ENCODE measurements around the gene SIGLEC11.
A peak's percentile ranks its signal among the peaks of the same experiment; 100 is the strongest.
"Not testable (repeated sequence)": the region's sequence is repeated elsewhere in the genome, so short reads cannot be mapped to it uniquely, and the experiment has no call there.

SIGLEC11 gene

GRCh38 chr19:49924881-49925210 is 36.1 kb downstream of the SIGLEC11 start:
- DNase-seq (ENCODE audit: low read depth), result not testable (repeated sequence)

DNA sequence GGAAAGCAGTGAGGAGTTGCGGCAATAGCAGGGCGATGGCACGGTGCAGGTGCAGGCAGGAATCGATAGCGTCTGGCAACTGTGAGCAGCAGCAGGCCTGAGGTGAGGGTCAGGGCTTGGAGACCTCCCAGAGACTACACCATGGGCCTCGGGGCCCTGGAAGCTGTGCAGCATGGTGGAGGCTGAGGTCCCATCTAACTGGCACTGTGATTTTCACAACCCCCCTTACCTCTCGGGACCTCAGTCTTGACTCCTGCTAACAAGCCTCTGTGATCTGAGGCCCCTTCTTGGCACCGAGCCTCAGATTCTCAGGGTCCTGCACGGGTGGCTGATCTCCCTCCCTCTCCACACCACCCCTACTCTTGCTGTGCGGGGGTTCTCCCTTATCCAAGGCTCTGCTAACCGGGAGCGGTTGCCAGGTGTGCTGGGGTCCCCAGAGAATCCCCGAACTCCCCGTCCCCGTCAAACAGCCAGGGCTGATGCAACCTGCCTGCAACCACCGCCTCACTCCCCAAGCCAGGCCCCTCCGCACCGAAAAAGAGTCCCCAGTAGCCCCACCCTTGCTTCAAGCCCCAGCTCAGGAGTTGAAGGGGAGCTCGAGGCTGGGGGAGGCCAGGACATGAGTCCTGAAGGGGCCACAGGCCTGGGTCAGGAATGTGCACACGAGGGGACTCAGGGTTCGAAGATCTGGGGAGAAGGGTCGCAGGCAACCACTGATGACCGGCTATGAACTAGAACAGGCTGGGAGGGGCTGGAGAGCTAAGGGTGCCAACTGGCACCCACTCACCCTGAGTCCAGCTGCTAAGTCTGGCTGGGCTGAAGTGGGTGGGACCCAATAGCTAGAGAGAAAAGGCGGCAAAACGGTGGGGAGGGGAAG is 36.7 kb downstream of the SIGLEC11 start:
- no peak for DNase-seq (ENCODE audit: low read depth)

- no peak for DNase-seq (ENCODE audit: low read depth)
These were observed 37.6 kb downstream of the SIGLEC11 start for GRCh38 chr19:49923055-49924003.

DNA sequence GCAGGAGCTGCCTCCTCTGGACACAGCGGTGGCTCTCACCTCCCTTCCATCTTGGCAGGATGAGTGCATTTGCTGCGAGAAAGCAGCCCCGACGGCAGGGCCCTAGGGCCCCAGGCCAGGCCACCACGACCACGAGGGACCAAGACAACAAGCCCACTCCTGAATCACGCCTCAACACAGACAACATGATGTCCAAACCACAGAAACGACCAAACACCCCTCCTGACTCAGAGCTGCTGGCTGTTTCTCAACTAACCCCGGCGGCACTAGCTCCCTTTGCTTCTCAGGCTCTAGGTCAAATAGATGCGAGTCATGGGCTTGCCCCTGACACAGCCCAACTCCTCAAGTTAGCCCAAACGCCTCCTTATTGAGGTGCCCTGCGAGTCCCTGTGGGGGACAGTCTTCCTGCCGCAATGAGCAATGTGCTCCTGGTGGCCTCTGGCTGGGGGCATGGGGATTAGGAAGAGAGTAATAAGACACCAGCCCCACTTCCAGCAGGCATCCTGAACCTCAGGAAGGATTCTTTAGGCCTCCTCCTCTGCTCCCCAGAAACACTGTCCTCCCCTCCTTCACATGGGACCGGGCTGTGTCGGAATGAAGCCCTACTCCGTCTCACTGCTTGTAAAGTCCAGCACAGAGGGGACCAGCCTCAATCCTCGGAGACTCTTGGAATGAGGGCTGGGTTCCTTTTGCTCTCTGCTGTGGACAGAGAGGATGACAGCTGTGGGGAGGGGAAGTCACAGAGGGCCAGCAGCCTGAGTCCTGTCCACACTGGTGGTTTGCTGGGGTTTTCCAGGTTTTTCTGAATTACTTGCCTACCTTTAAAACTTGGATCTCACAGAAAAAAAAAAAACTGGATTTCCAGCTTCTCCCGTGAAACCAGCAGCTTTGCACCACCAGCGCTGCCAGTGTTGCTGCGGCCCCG is 38.8 kb downstream of the SIGLEC11 start:
- peak; percentile 89 for DNase-seq (ENCODE audit: low read depth)

DNA sequence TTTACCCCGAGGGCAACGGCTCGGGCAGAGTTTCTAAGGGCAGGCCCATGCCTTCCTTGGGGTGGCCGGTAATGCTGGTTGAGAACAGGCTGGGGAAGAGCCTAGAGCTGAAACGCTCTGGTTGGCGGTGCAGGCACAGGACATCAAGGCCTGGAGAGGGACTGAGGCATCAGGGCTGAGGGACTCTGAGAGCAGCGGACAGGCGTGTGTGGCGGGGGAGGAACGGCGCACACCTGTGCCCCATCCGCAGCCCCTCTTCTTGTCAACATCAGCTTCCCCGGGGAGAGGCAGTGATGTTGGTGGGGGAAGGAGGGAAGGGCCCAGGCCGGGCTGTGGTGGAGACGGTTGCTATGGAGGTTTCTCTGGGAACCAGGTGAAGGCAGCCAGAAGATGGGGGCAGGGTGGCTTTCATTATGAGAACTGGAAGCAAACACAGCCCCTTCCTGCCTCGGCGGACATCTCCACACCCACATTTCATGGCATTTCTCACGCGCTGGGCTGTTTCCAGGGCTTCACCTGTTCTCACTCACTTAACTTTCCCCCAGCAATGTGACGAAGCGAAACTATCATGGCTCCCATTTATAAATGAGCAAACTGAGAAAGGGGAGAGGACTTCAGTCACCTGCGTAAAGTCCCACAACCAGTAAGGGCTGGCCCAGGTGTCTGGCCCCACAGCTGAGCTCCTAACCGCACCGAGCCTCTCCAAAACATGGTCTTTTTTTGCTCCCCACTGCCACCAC is 40.2 kb downstream of the SIGLEC11 start:
- DNase-seq (ENCODE audit: low read depth), result no peak

- DNase-seq (ENCODE audit: low read depth), result no peak
These were observed 42.9 kb downstream of the SIGLEC11 start for GRCh38 chr19:49918089-49918488.

DNA sequence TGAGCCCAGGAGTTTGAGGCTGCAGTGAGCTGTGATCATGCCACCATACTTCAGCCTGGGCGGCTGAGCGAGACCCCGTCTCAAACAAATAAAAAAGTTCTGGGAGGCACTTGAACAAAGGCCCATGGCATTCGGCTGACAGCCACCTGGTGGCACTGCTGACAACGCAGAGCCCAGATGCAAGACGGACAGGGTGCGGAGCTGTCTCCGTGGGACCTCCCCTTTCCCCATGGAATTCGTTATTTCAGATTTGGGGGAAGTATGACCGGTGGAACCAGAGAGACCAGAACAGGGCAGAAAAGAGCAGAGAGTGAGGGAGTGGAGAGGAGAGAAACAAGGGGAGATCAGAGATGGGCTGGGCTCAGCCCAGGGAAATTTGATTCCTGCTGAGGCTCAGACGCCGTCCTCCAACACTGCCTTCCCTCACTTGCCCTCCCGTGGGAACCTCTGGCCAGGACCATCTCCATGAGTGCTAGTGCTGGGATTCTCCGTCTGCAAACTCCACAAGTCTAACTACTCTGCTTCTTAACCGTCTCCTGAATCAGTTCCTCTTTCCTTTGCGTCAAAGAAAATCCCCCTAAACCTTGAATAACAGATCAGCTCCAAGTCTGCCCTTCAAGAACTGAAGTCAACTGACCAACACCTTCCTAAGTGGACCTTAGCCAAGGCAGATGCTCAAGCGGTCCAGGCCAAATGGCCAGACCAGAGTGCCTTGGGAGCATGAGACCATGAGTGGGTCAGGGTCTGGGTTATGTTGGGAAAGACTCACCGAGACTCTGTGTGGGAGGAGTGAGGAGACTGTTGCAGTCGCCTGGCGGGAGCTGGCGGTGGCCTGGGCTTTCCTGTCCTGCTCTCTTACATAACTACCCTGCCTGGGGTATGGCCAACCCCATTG is 43.9 kb downstream of the SIGLEC11 start:
- DNase-seq (ENCODE audit: low read depth), result no peak

- no peak for DNase-seq (ENCODE audit: low read depth)
These were observed 45.7 kb downstream of the SIGLEC11 start for GRCh38 chr19:49915271-49915670.

DNA sequence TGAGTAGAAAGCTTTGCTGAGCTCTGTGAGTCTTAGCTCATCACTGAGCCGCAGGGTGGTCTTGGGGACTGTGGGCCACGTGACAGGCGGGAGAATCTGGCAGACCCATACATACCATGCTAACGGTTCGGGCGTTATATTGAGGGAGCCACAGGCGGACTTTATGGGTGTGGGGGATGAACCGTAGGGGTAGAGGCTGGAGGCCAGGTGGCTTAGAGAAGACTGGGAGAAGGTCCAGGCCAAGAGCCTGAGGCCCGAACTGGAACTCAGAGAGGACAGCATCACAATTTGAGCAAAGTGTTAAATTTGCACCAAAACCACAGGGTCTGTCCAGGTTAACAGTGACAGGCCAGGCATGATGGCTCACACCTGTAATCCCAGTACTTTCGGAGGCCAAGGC is 47.3 kb downstream of the SIGLEC11 start:
- no peak for DNase-seq (ENCODE audit: low read depth)

- DNase-seq (ENCODE audit: low read depth), result peak; percentile 38
These were observed 47.8 kb downstream of the SIGLEC11 start for GRCh38 chr19:49912965-49913685.

DNA sequence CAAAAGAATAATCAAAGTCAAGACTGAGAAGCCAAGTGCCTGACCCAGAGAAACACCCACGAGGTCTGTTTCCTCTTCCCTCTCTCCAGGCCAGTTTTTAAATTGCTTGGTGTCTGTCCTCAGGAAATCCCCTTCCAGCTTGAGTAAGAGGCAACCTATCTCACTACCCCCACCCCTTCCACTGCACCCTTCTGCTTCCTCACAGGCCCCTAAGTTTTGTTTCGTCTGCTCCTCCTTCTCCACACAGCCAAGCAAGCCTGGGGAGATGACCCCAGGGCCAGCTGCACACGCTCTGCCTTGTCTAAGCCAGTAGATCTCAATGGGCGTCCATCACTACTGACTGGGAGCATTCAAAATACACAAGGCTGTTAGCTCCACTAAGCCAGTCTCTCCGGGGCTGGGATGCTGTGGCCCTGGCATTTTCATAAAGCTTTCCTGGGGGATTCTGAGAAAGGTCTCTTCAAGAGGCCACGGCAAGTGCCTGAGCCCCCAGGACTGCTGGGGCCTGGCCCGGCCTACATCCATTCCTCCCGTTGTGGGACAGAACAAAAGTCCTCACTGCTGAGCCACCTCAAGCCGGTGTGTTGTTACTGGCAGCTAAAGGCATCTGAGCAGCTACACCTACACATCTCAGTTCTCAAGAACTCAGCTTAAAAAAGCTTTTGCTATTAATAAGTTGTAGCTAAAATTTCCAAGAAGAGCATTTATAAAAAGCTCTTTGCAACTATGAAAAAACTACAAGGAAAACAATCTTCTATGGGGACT is 49.4 kb downstream of the SIGLEC11 start:
- peak; percentile 42 for DNase-seq (ENCODE audit: low read depth)

GRCh38 chr19:49910179-49910578 is 50.8 kb downstream of the SIGLEC11 start:
- DNase-seq (ENCODE audit: low read depth), result no peak

GRCh38 chr19:49908480-49909420 is 52.2 kb downstream of the SIGLEC11 start:
- DNase-seq (ENCODE audit: low read depth), result no peak

DNA sequence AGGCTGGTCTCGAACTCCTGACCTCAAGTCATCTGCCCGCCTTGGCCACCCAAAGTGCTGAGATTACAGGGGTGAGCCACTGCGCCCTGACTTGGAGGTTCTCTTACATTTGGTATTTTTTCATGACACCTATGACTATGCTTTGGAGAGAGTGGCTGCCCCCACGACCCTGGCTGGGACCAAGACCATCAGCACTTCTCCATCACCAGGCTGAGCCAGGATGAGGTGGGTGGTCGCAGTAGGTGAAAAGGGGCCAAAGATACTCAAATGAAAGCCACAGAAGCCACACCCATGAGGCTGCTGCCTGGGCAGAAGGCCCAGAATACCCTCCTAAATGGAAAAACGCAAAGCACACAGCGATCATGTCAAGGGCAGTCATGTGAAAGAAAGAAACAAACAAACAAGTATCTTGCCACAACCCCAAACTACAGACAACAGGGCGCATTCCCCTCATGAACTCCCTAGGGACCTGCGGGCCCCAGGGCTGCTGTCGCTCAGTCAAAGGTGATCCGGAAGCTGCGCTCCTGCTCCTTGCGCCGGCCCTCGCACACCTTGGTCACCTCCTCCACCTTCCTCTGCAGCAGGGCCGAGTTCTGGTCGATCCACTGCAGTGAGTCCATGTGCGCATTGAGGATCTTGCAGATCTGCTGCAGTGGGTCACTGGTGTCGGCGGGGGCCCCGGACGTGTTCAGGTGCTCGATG is 53.1 kb downstream of the SIGLEC11 start:
- DNase-seq (ENCODE audit: low read depth), result no peak

DNA sequence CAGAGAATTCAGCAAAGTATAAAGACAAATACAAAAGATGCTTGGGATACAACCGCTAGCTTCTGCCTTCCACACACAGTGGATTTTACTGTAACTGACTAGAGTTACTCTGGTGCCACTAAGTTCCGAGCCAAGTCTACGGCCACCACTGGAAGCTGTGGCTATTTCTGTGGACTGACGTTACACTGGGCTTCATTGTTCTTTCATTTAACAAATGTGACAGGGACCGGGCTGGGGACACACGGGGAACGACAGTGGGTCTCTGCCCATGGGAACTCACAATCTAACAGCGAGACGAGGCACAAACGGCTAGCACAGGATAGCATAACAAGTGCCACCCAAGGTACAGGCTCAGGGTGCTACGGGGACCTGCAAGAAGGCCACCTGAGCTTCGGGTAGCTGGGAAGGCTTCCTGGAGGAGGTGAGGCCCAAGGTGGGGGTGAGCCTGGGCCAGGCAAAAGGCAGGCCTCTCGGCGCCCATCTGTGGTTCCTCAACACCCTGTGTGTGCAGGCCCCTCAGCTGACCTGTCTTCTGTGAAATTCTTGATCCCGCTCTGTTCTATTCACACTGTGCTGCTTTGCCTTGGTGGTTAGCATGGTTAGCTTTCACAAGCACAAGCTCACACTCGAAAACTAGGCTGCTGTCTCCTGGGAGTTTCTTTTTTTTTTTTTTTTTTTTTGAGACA is 54.0 kb downstream of the SIGLEC11 start:
- DNase-seq (ENCODE audit: low read depth), result no peak

GRCh38 chr19:49904136-49904535 is 56.8 kb downstream of the SIGLEC11 start:
- DNase-seq (ENCODE audit: low read depth), result no peak
